Gastrocnemius medialis (tissue), 4 donors: ENCODE data around the gene SYCE3. TPM values are rescaled to one million over a fixed set of nuclear protein-coding genes. Genes with fewer than 3 reads are reported as not detected.

ENCODE experiments used
- ATAC-seq, 2 donors: fragments of 150-250 bp; one replicate each; pipeline ENCODE4 v1.9.1; 2016
- DNase-seq, 2 donors: peaks; one replicate each; pipeline ENCODE4 v3.0.0-alpha.2; 2019
- H3K27ac ChIP-seq, 4 donors: fragments of 200-600 bp; sonication (generic); 1 replicate in 1 of 4; 2 replicates in 3 of 4; pipeline ENCODE4 v1.5.1; 2016 to 2018; ENCODE audit warnings: mild to moderate bottlenecking in 2 of 4, moderate library complexity in 1 of 4
- H3K27me3 ChIP-seq, 3 donors: fragments of 200-600 bp; sonication (generic) in 2 of 3; 1 replicate in 1 of 3; 2 replicates in 2 of 3; pipeline versions ENCODE4 v1.5.1 to v1.6.0; 2016 to 2019; ENCODE audit warnings: mild to moderate bottlenecking in 1 of 3, moderate library complexity in 1 of 3
- H3K36me3 ChIP-seq, 2 donors: fragments of 200-600 bp; sonication (generic) in 1 of 2; one replicate each; pipeline ENCODE4 v1.5.1; 2017 to 2018
- H3K4me1 ChIP-seq, 2 donors: fragments of 200-600 bp; sonication (generic) in 1 of 2; one replicate each; pipeline ENCODE4 v1.5.1; 2016 to 2017; ENCODE audit warnings: mild to moderate bottlenecking in 2 of 2
- H3K4me3 ChIP-seq, 4 donors: fragments of 200-600 bp; sonication (generic) in 3 of 4; 1 replicate in 1 of 4; 2 replicates in 3 of 4; pipeline ENCODE4 v1.5.1; 2016 to 2019; ENCODE audit warnings: mild to moderate bottlenecking in 2 of 4
- H3K9me3 ChIP-seq, 3 donors: fragments of 200-600 bp; sonication (generic) in 2 of 3; 1 replicate in 1 of 3; 2 replicates in 2 of 3; pipeline ENCODE4 v1.5.1; 2016 to 2019
- POLR2A ChIP-seq, 2 donors: fragments of 450-650 bp; IDR thresholded peaks; one replicate each; pipeline ENCODE4 v1.6.1; 2017; ENCODE audit warnings: antibody characterized with exemption in 2 of 2, mild to moderate bottlenecking in 2 of 2, moderate library complexity in 2 of 2
- in situ Hi-C, 4 donors: fragments of 200-750 bp; cut with MboI; loops; one replicate each; pipeline versions ENCODE4 v1.15.0 to v1.8.0; 2017; ENCODE audit warnings: low sequenced_read_pairs in 4 of 4
- intact Hi-C: fragments of 100-400 bp; cut with DNase I; formaldehyde crosslinking; loops from one replicate; pipeline ENCODE4 v1.15.1; 2023; ENCODE audit warnings: low total_unique reads
- total RNA-seq, 4 donors: library from RNA; depleted of rRNA; stranded (reverse); fragments of >200 nt; gene quantifications; one replicate each; pipeline versions ENCODE4 v1.1.0 to v1.2.3, GENCODE V29; 2016
- TF ChIP-seq, protein P1 (sequence below), 5 experiments: fragments of 450-650 bp in 3 of 5; fragments of 200-600 bp in 2 of 5; sonication (generic) in 2 of 5; IDR thresholded peaks in 4 of 5; conservative IDR thresholded peaks in 1 of 5; 1 replicate in 4 of 5; 2 replicates in 1 of 5; pipeline ENCODE4 v1.5.1; 2016 to 2019; ENCODE audit warnings: antibody characterized with exemption in 5 of 5, mild to moderate bottlenecking in 3 of 5, moderate library complexity in 3 of 5

The SYCE3 gene
- total RNA-seq, 4 donors from 2014 or later, result not detected

DNA sequence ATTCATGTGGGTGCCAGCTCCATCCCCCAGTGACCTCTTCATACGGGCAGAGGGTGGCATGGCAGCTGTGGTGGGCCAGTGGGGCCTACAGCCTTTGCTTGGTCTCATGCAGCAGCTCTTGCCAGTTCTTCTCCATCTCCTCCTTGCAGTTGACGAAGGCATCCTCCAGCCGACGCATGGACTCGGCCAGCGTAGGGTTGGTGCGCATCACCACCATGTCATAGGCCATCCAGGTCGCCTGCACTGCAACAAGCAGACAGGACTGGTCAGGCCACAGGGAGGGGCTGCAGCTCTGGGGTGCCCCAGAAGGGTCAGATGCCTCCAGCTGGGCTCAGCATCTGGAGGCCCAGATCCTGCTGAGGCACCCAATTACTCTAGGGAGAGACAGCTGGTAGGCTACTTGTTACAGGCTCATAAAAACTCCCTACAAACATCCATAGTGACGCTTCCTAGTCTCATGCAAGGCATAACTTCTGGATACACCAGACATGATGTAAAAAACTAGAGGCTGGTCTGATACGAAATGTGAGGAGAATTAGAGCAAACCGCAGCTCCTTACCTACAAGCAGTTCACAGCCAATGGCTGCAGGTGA lies 11.5 kb downstream of the SYCE3 start:
- intact Hi-C loops, result no loop called here
- H3K4me3 ChIP-seq, result no peak overlapping the region
- peaks cover 28 to 33% (median 31%) of the 10 kb centered on the region in 3 donors for H3K27me3 ChIP-seq
- H3K27ac ChIP-seq, result no peak overlapping the region
- H3K9me3 ChIP-seq, result no peaks in the 10 kb centered on the region
- H3K4me1 ChIP-seq, result peaks cover 5 to 9% of the 10 kb centered on the region in 2 donors
- no peak for ATAC-seq
- DNase-seq, result no peak
- in situ Hi-C loops, result no loop called here
- no peaks in the 10 kb centered on the region for H3K36me3 ChIP-seq
- TF ChIP-seq, protein P1, sequence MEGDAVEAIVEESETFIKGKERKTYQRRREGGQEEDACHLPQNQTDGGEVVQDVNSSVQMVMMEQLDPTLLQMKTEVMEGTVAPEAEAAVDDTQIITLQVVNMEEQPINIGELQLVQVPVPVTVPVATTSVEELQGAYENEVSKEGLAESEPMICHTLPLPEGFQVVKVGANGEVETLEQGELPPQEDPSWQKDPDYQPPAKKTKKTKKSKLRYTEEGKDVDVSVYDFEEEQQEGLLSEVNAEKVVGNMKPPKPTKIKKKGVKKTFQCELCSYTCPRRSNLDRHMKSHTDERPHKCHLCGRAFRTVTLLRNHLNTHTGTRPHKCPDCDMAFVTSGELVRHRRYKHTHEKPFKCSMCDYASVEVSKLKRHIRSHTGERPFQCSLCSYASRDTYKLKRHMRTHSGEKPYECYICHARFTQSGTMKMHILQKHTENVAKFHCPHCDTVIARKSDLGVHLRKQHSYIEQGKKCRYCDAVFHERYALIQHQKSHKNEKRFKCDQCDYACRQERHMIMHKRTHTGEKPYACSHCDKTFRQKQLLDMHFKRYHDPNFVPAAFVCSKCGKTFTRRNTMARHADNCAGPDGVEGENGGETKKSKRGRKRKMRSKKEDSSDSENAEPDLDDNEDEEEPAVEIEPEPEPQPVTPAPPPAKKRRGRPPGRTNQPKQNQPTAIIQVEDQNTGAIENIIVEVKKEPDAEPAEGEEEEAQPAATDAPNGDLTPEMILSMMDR (IDR thresholded peaks at IDR 0.05 in 4 of 5, conservative IDR thresholded peaks at IDR 0.05 in 1 of 5), result no peak
- no peak for TF ChIP-seq POLR2A (IDR thresholded peaks at IDR 0.05)

DNA sequence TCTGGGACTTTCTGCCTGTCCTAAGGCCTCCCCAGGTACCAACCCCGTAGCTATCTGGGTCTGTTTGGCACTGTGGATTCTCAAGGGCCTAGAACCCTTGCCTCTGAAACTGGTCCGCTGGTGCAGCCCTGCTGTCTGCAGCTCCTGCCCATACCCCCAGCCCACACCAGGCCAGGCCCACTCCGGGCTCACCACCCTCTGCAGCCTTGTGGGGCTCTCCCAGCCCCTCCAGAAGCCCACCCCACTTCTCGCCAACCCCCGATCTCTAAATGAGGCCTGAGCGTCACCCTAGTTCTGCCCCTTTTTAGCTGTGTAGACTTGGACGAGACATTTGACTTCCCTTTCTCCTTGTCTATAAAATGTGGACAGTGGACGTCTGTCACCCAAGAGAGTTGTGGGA lies 12.3 kb downstream of the SYCE3 start:
- intact Hi-C loops, result no loop called here

DNA sequence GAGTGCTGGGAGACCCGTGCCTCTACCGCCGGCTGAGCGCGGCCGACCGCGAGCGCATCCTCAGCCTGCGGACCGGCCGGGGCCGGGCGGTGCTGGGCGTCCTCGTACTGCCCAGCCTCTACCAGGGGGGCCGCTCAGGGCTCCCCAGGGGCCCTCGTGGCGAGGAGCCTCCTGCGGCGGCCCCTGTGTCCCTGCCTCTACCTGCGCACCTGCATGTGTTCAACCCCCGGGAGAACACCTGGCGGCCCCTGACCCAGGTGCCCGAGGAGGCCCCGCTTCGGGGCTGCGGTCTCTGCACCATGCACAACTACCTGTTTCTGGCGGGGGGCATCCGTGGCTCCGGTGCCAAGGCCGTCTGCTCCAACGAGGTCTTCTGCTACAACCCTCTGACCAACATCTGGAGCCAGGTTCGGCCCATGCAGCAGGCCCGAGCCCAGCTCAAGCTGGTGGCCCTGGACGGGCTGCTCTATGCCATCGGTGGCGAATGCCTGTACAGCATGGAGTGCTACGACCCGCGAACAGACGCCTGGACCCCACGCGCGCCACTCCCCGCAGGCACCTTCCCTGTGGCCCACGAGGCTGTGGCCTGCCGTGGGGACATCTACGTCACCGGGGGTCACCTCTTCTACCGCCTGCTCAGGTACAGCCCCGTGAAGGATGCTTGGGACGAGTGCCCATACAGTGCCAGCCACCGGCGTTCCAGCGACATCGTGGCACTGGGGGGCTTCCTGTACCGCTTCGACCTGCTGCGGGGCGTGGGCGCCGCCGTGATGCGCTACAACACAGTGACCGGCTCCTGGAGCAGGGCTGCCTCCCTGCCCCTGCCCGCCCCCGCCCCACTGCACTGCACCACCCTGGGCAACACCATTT lies 13.6 kb downstream of the SYCE3 start:
- Histone ChIP-seq H3K4me1 (peaks cover 9% of the 10 kb centered on the region in 2 donors), H3K27me3 (peaks cover 33 to 49% (median 47%) of the 10 kb centered on the region in 3 donors), H3K36me3 (no peaks in the 10 kb centered on the region), H3K27ac (no peak overlapping the region), H3K4me3 (peak overlapping the region; percentile 13 to 43 (median 23)), H3K9me3 (no peaks in the 10 kb centered on the region)
- in situ Hi-C loops (no loop called here), intact Hi-C loops (no loop called here)
- DNase-seq (no peak), ATAC-seq (no peak)
- TF ChIP-seq, protein P1 (IDR thresholded peaks at IDR 0.05 in 4 of 5, conservative IDR thresholded peaks at IDR 0.05 in 1 of 5), result no peak
- TF ChIP-seq POLR2A (IDR thresholded peaks at IDR 0.05), result no peak

More for the DNA sequence above, 12.3 kb downstream of the SYCE3 start:
- in situ Hi-C loops, result no loop called here
- TF ChIP-seq, protein P1 (IDR thresholded peaks at IDR 0.05 in 4 of 5, conservative IDR thresholded peaks at IDR 0.05 in 1 of 5), result no peak
- no peak for TF ChIP-seq POLR2A (IDR thresholded peaks at IDR 0.05)
- no peaks in the 10 kb centered on the region for H3K9me3 ChIP-seq
- DNase-seq (no peak), ATAC-seq (no peak)
- H3K27me3 ChIP-seq, result peaks cover 33 to 38% (median 36%) of the 10 kb centered on the region in 3 donors
- no peak overlapping the region for H3K27ac ChIP-seq
- H3K4me3 ChIP-seq, result no peak overlapping the region
- H3K4me1 ChIP-seq, result peaks cover 5 to 9% of the 10 kb centered on the region in 2 donors
- no peaks in the 10 kb centered on the region for H3K36me3 ChIP-seq

DNA sequence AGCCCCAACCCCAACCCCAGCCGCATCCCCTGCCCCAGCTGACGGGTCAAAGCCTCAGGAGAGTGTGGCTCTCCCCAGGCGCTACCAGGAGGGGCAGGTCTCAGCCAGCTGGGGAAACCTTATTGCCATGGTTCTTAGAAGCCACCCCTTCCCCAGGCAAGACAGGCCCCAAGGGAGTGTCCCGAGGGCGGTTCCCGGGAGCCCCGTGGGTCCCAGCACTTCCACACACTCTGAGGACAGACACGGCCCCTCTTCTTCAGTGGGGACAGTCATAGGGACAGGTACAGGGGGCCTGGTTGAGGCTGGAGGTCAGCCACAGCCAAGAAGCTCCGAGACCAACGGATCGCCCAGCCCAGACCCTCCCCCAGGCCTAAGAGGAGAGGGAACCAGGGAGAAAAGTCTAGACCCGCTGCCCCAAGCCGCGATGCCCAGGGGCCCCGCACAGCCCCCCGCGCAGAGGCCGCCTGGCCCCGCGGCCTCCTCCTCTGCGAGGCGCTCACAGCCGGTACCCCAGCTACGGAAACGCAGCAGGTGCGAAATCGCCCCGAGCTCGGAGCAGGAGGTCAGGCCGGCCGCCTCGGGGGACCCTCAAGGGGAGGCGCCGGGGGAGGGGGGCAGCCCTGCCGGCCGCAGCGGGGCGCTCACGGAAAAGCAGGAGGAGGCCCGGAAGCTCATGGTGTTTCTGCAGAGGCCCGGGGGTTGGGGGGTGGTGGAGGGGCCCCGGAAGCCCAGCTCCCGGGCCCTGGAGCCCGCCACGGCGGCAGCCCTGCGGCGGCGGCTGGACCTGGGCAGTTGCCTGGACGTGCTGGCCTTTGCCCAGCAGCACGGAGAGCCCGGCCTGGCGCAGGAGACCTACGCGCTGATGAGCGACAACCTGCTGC lies 14.4 kb downstream of the SYCE3 start:
- no peak overlapping the region for H3K27ac ChIP-seq
- in situ Hi-C loops, result no loop called here
- H3K4me3 ChIP-seq, result peak overlapping the region; percentile 13 to 43 (median 23)
- H3K4me1 ChIP-seq, result peaks cover 9 to 13% of the 10 kb centered on the region in 2 donors
- ATAC-seq (no peak), DNase-seq (no peak)
- intact Hi-C loops, result no loop called here
- H3K9me3 ChIP-seq, result no peaks in the 10 kb centered on the region
- no peaks in the 10 kb centered on the region for H3K36me3 ChIP-seq
- H3K27me3 ChIP-seq, result peaks cover 33 to 54% (median 53%) of the 10 kb centered on the region in 3 donors
- TF ChIP-seq, protein P1 (IDR thresholded peaks at IDR 0.05 in 4 of 5, conservative IDR thresholded peaks at IDR 0.05 in 1 of 5), result no peak
- TF ChIP-seq POLR2A (IDR thresholded peaks at IDR 0.05), result no peak
